Urothelium cell line (cell line): ENCODE data around the gene ENOX1.

Experiments
- DNase-seq: peaks from one replicate; pipeline ENCODE4 v3.0.0; 2011; ENCODE audit warnings: low spot score, mixed read lengths
- FAIRE-seq: peaks from 2 replicates; lab custom pipeline; 2011; peaks lifted over from hg19 to GRCh38; lab: Jason Lieb, UNC

Gene ENOX1

GRCh38 chr13:43751624-43752023 is 35.1 kb downstream of the ENOX1 start:
- FAIRE-seq (no peak), DNase-seq (no peak)

DNA sequence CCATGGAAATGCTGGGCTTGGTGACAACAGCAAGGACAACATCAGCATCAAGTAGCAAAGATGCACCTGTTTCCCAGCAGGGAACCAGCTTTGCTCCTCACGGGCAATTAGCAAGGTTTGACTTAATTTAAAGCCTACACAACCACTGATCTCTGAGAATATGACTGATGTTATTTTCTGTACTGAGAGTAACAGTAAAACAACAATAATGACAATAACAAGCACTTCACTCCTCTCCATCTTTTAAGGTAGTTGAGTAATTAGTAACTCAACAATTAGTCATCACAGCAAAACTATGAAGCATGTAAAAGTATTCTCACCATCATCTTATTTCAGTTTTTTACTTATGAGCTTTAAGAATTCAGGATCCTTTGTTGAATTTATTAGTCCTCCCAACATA is 37.3 kb downstream of the ENOX1 start:
- no peak for DNase-seq
- no peak for FAIRE-seq

GRCh38 chr13:43744261-43745031 is 42.3 kb downstream of the ENOX1 start:
- FAIRE-seq, result no peak
- no peak for DNase-seq

DNA sequence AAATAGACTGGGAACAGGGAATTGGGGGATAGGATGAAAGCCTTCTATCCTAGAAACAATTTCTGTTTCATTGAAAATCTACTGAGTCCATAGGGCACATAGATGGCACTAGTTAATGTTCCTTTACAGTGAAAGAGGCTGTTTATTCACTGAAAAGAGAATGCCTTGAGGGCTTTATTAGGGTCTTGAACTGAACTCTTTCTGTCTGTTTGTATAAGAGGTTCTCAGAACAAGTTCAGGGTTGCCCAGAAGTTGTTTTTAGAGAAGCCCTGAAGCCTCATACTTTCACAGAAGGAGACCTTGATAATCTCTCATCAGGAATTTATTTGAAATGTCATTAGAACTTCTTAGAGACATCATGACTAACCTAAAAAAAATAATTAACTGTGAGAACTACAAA is 43.9 kb downstream of the ENOX1 start:
- FAIRE-seq (no peak), DNase-seq (no peak)

GRCh38 chr13:43737392-43737923 is 49.3 kb downstream of the ENOX1 start:
- FAIRE-seq, result no peak
- DNase-seq, result no peak

DNA sequence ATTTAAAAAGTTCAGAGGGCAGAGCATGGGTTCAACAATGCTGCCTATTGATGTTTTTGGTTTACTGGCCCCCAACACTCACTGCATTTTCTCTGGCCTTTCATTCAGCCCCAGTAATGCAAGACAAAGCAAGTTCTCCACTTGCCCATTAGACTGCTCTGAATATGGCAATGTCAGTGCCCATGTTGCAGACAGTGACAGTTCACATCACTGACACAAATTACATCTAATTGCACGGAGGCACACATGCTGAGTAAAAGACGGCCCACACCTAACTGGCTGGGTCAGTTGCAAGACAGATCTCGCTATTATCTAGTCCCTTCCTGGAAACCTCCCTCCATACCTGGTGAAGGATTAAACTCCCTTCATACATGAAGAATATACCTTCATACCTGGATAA is 54.0 kb downstream of the ENOX1 start:
- no peak for FAIRE-seq
- DNase-seq, result no peak

- no peak for DNase-seq
- no peak for FAIRE-seq
These were observed 55.5 kb downstream of the ENOX1 start for GRCh38 chr13:43731296-43731695.

DNA sequence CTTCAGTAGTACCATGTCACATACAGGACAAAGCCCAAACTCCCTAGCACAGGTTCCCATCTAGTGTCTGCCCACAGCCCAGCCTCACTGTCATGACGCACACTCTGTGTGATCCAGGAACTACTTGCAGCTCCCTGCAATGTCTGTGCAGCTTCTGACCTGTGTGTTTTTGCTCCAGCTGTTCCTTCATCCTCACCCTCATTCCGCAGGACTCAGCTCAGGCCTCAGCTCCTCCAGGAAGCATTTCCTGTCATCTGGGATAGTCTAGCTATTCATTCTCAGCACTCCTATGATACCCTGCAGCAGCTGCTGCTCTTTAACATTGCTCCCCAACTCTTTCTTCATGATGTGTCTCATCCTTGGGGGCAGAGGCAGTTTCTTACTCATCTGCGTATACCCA is 56.1 kb downstream of the ENOX1 start:
- FAIRE-seq (no peak), DNase-seq (no peak)

GRCh38 chr13:43728421-43728820 is 58.4 kb downstream of the ENOX1 start:
- DNase-seq (no peak), FAIRE-seq (no peak)

DNA sequence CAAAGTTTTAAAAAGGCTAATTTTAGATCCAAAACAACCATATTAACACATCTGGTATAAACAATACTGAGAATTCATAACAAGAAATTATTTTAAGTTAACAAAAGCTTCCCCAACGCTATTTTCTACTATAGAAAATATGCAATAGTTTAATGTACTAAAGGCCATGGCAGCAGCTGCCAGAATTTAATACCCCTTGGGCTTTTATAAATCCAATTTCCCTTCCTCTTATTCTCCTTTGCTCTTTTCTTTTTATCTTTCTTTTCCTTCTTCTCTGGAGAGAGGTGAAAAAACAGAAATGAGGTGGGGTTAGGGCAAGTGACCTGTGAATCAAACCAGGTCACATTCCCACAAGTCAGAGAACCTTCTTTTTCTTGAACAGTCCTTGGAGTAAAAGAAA is 58.9 kb downstream of the ENOX1 start:
- DNase-seq, result no peak
- no peak for FAIRE-seq

GRCh38 chr13:43725460-43725859 is 61.3 kb downstream of the ENOX1 start:
- FAIRE-seq, result no peak
- DNase-seq, result no peak

DNA sequence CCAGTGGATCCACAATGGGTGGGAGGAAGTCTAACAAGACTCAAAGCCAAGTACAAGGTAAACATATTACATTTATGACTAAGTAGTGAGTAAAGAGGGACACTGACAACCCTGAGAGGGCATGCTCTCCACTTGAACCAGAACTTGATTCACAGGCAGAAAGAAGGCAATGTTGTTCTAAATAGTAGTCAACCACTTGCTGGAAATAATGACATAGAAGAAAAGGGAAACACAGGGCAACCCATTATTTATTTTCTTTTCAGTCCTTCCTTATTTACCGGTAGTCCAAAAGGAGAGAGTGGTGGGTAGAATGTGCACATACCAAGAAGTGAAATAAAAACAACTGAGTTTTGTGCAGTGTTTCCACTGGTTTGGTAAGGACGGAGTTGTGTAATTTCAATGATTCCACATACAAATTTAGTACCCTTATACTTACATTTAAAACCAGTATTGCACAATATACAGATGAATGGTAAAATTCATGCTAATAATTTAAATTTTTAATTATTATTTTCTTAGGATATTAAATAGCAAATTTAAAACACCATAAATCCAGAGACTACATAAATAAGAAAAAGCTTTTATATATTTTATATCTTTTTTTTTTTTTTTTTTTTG is 65.9 kb downstream of the ENOX1 start:
- FAIRE-seq, result no peak
- DNase-seq, result no peak

DNA sequence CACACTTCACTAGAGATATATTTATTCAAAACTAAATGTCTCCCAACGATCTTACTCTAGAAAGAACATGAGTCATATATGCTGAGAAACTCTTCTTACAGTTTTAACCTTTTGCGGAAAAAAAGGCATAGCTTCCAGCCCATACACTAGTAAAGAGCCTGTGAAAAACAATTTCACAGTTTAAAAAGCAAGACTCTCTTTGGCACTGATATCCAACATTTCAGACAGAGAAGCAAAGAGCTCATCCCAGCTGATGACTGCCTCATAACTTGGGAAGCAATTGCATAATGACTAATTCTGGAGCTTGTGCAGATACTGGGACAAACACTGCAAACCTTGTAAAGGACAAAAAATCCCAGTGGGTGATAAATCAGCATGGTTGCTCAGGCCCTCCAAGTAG is 88.0 kb downstream of the ENOX1 start:
- FAIRE-seq, result no peak
- no peak for DNase-seq

- FAIRE-seq (no peak), DNase-seq (no peak)
These were observed 88.8 kb downstream of the ENOX1 start for GRCh38 chr13:43698009-43698408.

- no peak for DNase-seq
- FAIRE-seq, result no peak
These were observed 89.4 kb downstream of the ENOX1 start for GRCh38 chr13:43697323-43697722.

- no peak for DNase-seq
- no peak for FAIRE-seq
These were observed 92.6 kb downstream of the ENOX1 start for GRCh38 chr13:43694146-43694664.

DNA sequence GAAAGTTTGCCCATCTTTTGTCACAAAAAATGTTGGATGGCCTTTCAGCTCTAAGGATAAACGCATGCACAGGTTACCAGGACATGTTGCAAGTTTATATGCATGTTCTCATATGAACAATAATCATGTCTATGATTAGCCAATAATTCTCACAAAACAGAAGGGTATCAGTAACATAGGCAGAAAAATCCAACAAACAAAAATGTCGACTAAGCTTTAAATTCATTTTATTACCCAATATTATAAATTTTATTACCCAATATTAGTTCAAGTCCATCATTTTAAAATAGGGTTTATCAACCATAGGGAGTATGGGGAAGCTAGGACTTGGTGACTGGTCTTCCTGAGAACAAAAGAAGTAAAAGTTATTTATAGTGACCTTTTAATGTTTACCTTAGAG is 93.1 kb downstream of the ENOX1 start:
- FAIRE-seq, result no peak

DNA sequence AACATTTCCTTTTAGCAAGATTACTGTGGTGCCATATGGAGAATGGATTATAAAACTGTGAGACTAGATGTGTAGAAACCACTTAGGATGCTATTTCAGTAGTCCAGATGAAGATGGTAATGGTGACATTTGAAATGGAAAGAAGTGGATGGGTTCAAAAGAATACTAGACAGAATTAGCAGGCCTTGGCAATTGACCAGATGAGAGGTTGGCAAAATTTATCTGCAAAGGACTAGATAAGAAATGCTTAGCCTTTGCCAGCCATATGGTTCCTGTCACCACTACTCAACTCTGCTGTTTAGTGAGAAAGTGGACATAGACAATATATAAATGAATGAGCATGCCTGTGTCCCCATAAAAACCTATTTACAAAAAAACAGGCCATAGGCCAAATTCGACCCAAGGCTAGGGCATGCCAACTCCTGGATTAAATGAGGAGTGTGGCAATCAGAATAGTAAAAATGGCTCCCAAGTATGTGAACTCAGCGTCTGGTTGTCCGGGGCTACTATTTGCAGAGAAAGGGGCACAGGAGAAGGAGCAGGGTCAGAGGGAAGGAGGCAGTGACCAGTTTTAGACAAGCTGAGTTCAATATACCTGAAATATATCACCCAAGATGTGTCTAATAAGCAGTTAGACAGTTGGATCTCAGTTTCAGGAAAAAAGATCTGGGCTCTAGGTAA is 98.4 kb downstream of the ENOX1 start:
- DNase-seq, result no peak
- FAIRE-seq, result no peak

More for the DNA sequence above, 93.1 kb downstream of the ENOX1 start:
- no peak for DNase-seq

DNA sequence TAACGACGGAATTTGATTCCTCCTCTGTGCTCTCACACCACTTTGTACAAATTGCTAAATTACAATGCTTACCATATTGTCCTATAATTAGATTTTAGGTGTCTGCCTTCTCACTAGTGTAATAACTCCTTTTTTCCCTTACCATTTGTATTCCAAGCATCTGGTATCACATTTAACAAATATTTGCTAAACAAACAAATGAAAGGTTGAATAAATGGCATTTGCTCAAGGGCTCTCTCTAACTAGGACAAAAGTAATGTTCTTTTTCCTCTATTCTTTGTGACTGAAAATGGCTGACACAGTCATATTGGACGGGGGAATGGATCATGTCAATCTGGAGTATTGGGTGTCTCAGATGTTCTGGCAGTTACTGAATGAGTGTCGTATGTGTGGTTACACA is 99.7 kb downstream of the ENOX1 start:
- FAIRE-seq, result no peak

GRCh38 chr13:43686557-43686956 is 100.2 kb downstream of the ENOX1 start:
- no peak for FAIRE-seq
- DNase-seq, result peak; percentile 49

More for the DNA sequence above, 99.7 kb downstream of the ENOX1 start:
- DNase-seq, result no peak

GRCh38 chr13:43684963-43685725 is 101.6 kb downstream of the ENOX1 start:
- no peak for DNase-seq
- no peak for FAIRE-seq
